HepG2 (cell line): ENCODE data around the gene DNMBP. TPM values are rescaled to one million over a fixed set of nuclear protein-coding genes. Genes with fewer than 3 reads are reported as not detected.

ENCODE experiments used
- KLF9 ChIP-seq: IDR thresholded peaks from 2 replicates; pipeline ENCODE4 v1.6.1; 2016; ENCODE audit warnings: low read depth
- KMT2B ChIP-seq: IDR thresholded peaks from 2 replicates; pipeline ENCODE4 v1.6.1; 2016; ENCODE audit warnings: missing genetic modification reagents, missing compliant biosample characterization
- NFIC ChIP-seq: IDR thresholded peaks from 2 replicates; pipeline ENCODE4 v1.6.1; 2012; ENCODE audit warnings: mild to moderate bottlenecking, low read length, inconsistent platforms
- RBM39 ChIP-seq: fragments of 200-400 bp; formaldehyde crosslinking; IDR thresholded peaks from one replicate; pipeline ENCODE4 v1.6.1; 2018; ENCODE audit warnings: antibody characterized with exemption, mild to moderate bottlenecking, low read depth, low read length; ENCODE audit not compliant: poor library complexity, severe bottlenecking
- SOX6 ChIP-seq, 2 experiments: fragments of 450-650 bp in 1 of 2; sonication (generic) in 1 of 2; formaldehyde crosslinking in 1 of 2; IDR thresholded peaks; 2 replicates each; pipeline versions ENCODE4 v1.4.0 to v1.6.1; 2017 to 2020; ENCODE audit warnings: antibody characterized with exemption in 1 of 2, mild to moderate bottlenecking in 1 of 2, missing genetic modification reagents in 1 of 2
- TCF12 ChIP-seq, 2 experiments: fragments of 450-650 bp in 1 of 2; sonication (generic) in 1 of 2; formaldehyde crosslinking in 1 of 2; IDR thresholded peaks; 2 replicates each; pipeline versions ENCODE4 v1.6.1 to v1.8.0; 2017 to 2022; ENCODE audit warnings: antibody characterized with exemption in 1 of 2, mild to moderate bottlenecking in 1 of 2, missing genetic modification reagents in 1 of 2, moderate library complexity in 1 of 2
- XBP1 ChIP-seq: sonication (generic); formaldehyde crosslinking; IDR thresholded peaks from 2 replicates; pipeline ENCODE4 v1.5.0; 2020; ENCODE audit warnings: missing genetic modification reagents
- ZNF331 ChIP-seq: sonication (generic); formaldehyde crosslinking; IDR thresholded peaks from 2 replicates; pipeline ENCODE4 v1.4.0; 2020; ENCODE audit warnings: missing genetic modification reagents
- ZNF34 ChIP-seq: sonication (generic); formaldehyde crosslinking; IDR thresholded peaks from 2 replicates; pipeline ENCODE4 v1.4.0; 2020; ENCODE audit warnings: mild to moderate bottlenecking, missing genetic modification reagents, borderline replicate concordance
- ZNF367 ChIP-seq: sonication (generic); formaldehyde crosslinking; IDR thresholded peaks from 2 replicates; pipeline ENCODE4 v1.4.0; 2020; ENCODE audit warnings: missing genetic modification reagents, borderline replicate concordance
- ZNF563 ChIP-seq: sonication (generic); formaldehyde crosslinking; IDR thresholded peaks from 2 replicates; pipeline ENCODE4 v1.8.0; 2022; ENCODE audit warnings: mild to moderate bottlenecking, moderate library complexity, missing genetic modification reagents
- ZNF569 ChIP-seq: sonication (generic); formaldehyde crosslinking; IDR thresholded peaks from 2 replicates; pipeline ENCODE4 v1.5.0; 2020; ENCODE audit warnings: mild to moderate bottlenecking, missing genetic modification reagents, moderate library complexity, borderline replicate concordance
- polyA plus RNA-seq, 8 experiments: library from polyadenylated mRNA; depleted of rRNA in 3 of 8; stranded (reverse) in 7 of 8; unstranded in 1 of 8; fragments of >200 nt; fragmentation: Illumina TruSeq in 4 of 8; extraction: Trizol in 4 of 8; gene quantifications; 2 replicates each; pipeline versions ENCODE4 v1.2.1 to v1.2.3, GENCODE V29; 2011 to 2016; ENCODE audit warnings: low read depth in 4 of 8, missing spikeins in 1 of 8, mixed read lengths in 1 of 8; ENCODE audit not compliant: insufficient read depth in 1 of 8
- total RNA-seq, 5 experiments: library from RNA; depleted of rRNA; stranded (reverse); fragments of >200 nt; fragmentation: Illumina TruSeq; extraction: Trizol; gene quantifications; 2 replicates each; pipeline ENCODE4 v1.2.3, GENCODE V29; 2016; ENCODE audit warnings: low read depth in 1 of 5
- TF ChIP-seq, protein P1 (sequence below): sonication (generic); formaldehyde crosslinking; IDR thresholded peaks from 2 replicates; pipeline ENCODE4 v1.5.1; 2020; ENCODE audit warnings: mild to moderate bottlenecking, missing genetic modification reagents, borderline replicate concordance
- TF ChIP-seq, protein P2 (sequence below), 2 experiments: IDR thresholded peaks; 2 replicates each; pipeline ENCODE4 v1.6.1; 2011 to 2012; ENCODE audit warnings: low read length in 2 of 2, borderline replicate concordance in 1 of 2, low read depth in 1 of 2, mild to moderate bottlenecking in 1 of 2, moderate library complexity in 1 of 2
- TF ChIP-seq, protein P3 (sequence below): IDR thresholded peaks from 2 replicates; pipeline ENCODE4 v1.6.1; 2016; ENCODE audit warnings: missing biosample characterization, missing genetic modification reagents, low read depth
- TF ChIP-seq, protein P4 (sequence below): fragments of 450-650 bp; IDR thresholded peaks from 2 replicates; pipeline ENCODE4 v1.6.1; 2017

DNMBP gene
- total and polyA plus RNA-seq, 2 of the 13 experiments (the other 11 are each of a cell fraction or from before 2014, with no cell fraction given) = 3.6 to 6.3 TPM

DNA sequence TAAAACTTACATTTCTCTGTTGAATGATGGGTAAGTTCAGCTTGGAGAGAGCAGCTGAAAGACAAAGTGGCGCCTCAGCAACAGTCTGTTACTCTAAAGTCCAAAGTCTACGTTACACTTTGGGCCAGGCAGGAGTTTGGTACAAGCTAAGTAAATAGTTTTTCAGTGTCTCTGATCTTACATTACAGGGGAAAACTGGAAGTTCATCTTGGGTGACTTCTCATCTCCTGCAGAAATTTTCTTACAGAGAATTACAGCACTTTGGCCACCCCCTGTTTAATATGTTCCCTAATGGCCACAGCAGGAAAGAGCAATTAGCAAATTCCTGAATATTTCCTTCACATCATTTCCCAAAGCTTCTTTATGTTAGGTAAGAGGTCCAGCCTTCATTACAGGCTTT lies 160.2 kb downstream of the DNMBP start (continued):
- TF ChIP-seq KLF9 (CRISPR knock-in tag) = 0 out of 2 replicates have a peak, but pooled peaks have one; percentile 30
- TF ChIP-seq NFIC = no peak
- TF ChIP-seq, protein P1, sequence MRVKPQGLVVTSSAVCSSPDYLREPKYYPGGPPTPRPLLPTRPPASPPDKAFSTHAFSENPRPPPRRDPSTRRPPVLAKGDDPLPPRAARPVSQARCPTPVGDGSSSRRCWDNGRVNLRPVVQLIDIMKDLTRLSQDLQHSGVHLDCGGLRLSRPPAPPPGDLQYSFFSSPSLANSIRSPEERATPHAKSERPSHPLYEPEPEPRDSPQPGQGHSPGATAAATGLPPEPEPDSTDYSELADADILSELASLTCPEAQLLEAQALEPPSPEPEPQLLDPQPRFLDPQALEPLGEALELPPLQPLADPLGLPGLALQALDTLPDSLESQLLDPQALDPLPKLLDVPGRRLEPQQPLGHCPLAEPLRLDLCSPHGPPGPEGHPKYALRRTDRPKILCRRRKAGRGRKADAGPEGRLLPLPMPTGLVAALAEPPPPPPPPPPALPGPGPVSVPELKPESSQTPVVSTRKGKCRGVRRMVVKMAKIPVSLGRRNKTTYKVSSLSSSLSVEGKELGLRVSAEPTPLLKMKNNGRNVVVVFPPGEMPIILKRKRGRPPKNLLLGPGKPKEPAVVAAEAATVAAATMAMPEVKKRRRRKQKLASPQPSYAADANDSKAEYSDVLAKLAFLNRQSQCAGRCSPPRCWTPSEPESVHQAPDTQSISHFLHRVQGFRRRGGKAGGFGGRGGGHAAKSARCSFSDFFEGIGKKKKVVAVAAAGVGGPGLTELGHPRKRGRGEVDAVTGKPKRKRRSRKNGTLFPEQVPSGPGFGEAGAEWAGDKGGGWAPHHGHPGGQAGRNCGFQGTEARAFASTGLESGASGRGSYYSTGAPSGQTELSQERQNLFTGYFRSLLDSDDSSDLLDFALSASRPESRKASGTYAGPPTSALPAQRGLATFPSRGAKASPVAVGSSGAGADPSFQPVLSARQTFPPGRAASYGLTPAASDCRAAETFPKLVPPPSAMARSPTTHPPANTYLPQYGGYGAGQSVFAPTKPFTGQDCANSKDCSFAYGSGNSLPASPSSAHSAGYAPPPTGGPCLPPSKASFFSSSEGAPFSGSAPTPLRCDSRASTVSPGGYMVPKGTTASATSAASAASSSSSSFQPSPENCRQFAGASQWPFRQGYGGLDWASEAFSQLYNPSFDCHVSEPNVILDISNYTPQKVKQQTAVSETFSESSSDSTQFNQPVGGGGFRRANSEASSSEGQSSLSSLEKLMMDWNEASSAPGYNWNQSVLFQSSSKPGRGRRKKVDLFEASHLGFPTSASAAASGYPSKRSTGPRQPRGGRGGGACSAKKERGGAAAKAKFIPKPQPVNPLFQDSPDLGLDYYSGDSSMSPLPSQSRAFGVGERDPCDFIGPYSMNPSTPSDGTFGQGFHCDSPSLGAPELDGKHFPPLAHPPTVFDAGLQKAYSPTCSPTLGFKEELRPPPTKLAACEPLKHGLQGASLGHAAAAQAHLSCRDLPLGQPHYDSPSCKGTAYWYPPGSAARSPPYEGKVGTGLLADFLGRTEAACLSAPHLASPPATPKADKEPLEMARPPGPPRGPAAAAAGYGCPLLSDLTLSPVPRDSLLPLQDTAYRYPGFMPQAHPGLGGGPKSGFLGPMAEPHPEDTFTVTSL (CRISPR knock-in tag) = peak; percentile 76; the same call in 1 of the 2 replicates
- no peak for TF ChIP-seq SOX6 (IDR thresholded peaks at IDR 0.05)
- peak; percentile 32; the same call in 1 of the 2 replicates for TF ChIP-seq SOX6 (CRISPR knock-in tag; IDR thresholded peaks at IDR 0.05)
- no peak for TF ChIP-seq XBP1 (CRISPR knock-in tag)
- no peak for TF ChIP-seq KMT2B (CRISPR knock-in tag)
- TF ChIP-seq ZNF367 (CRISPR knock-in tag) = no peak
- TF ChIP-seq ZNF563 (CRISPR knock-in tag) = no peak
- TF ChIP-seq ZNF34 = no peak
- TF ChIP-seq, protein P2, sequence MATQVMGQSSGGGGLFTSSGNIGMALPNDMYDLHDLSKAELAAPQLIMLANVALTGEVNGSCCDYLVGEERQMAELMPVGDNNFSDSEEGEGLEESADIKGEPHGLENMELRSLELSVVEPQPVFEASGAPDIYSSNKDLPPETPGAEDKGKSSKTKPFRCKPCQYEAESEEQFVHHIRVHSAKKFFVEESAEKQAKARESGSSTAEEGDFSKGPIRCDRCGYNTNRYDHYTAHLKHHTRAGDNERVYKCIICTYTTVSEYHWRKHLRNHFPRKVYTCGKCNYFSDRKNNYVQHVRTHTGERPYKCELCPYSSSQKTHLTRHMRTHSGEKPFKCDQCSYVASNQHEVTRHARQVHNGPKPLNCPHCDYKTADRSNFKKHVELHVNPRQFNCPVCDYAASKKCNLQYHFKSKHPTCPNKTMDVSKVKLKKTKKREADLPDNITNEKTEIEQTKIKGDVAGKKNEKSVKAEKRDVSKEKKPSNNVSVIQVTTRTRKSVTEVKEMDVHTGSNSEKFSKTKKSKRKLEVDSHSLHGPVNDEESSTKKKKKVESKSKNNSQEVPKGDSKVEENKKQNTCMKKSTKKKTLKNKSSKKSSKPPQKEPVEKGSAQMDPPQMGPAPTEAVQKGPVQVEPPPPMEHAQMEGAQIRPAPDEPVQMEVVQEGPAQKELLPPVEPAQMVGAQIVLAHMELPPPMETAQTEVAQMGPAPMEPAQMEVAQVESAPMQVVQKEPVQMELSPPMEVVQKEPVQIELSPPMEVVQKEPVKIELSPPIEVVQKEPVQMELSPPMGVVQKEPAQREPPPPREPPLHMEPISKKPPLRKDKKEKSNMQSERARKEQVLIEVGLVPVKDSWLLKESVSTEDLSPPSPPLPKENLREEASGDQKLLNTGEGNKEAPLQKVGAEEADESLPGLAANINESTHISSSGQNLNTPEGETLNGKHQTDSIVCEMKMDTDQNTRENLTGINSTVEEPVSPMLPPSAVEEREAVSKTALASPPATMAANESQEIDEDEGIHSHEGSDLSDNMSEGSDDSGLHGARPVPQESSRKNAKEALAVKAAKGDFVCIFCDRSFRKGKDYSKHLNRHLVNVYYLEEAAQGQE (IDR thresholded peaks at IDR 0.05; ENCODE audit: borderline replicate concordance in 1 of 2, low read depth in 1 of 2, low read length in 2 of 2) = no peak
- TF ChIP-seq, protein P3, sequence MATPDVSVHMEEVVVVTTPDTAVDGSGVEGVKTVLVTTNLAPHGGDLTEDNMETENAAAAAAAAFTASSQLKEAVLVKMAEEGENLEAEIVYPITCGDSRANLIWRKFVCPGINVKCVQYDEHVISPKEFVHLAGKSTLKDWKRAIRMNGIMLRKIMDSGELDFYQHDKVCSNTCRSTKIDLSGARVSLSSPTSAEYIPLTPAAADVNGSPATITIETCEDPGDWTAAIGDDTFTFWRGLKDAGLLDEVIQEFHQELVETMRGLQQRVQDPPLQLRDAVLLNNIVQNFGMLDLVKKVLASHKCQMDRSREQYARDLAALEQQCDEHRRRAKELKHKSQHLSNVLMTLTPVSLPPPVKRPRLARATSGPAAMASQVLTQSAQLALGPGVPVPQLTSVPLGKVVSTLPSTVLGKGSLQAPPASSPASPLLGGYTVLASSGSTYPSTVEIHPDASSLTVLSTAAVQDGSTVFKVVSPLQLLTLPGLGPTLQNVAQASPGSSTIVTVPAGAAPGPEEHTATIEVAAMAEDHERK (CRISPR knock-in tag) = no peak
- TF ChIP-seq TCF12 (IDR thresholded peaks at IDR 0.05) = no peak
- TF ChIP-seq TCF12 (CRISPR knock-in tag; IDR thresholded peaks at IDR 0.05) = no peak
- TF ChIP-seq, protein P4, sequence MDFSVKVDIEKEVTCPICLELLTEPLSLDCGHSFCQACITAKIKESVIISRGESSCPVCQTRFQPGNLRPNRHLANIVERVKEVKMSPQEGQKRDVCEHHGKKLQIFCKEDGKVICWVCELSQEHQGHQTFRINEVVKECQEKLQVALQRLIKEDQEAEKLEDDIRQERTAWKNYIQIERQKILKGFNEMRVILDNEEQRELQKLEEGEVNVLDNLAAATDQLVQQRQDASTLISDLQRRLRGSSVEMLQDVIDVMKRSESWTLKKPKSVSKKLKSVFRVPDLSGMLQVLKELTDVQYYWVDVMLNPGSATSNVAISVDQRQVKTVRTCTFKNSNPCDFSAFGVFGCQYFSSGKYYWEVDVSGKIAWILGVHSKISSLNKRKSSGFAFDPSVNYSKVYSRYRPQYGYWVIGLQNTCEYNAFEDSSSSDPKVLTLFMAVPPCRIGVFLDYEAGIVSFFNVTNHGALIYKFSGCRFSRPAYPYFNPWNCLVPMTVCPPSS = no peak
- no peak for TF ChIP-seq RBM39
- peak; percentile 70 for TF ChIP-seq ZNF331 (CRISPR knock-in tag)
- TF ChIP-seq ZNF569 (CRISPR knock-in tag) = no peak
